ENCODE results near the gene ZNF558. TPM values are rescaled to one million over a fixed set of nuclear protein-coding genes. Genes with fewer than 3 reads are reported as not detected.

The ZNF558 gene
- total RNA-seq = 10 to 100 TPM in 5 of 6 donors, 1 to 10 TPM in 1; 8.7 to 26.3 (median 12.3) TPM
- polyA plus RNA-seq = 10 to 100 TPM; 11.1 to 18.9 TPM

- no peaks in the 10 kb centered on the region for H3K27me3 ChIP-seq
- H3K4me3 ChIP-seq = peak within 1 kb of the TSS; percentile 76 to 86 (median 79)
- peaks cover 0 to 5% (median 0%) of the 10 kb centered on the region in 3 donors for H3K4me1 ChIP-seq
- intact Hi-C loops (cut with DNase I) = no loop called here
- peak; percentile 97 for FAIRE-seq
- TF ChIP-seq CTCF (IDR thresholded peaks at IDR 0.05) = no peak
- peak within 1 kb of the TSS; percentile 83 to 95 (median 89) for H3K27ac ChIP-seq
- 0 to 1% methylated on average over 66 to 78 of the region's 78 CpGs for WGBS, 2 donors
- no peaks in the 10 kb centered on the region for H3K36me3 ChIP-seq
- DNase-seq = peak; percentile 97 to 99 (median 99)
- ATAC-seq = peak; percentile 90 to 97 (median 91)
- no peaks in the 10 kb centered on the region for H3K9me3 ChIP-seq
Measured at GRCh38 chr19:8832132-8833021, at the start of gene ZNF558, which contains the start of gene MBD3L1. TSS of gene ZNF558 (minus strand) at chr19:8832304. CDS start at chr19:8822659, 9,645 bp downstream. TSS of gene MBD3L1 (plus strand) at chr19:8832377. CDS start at chr19:8842679, 10,302 bp downstream.

- Histone ChIP-seq H3K9me3 (no peaks in the 10 kb centered on the region), H3K36me3 (no peaks in the 10 kb centered on the region), H3K4me3 (no peak overlapping the region), H3K27me3 (no peaks in the 10 kb centered on the region), H3K4me1 (no peaks in the 10 kb centered on the region), H3K27ac (no peak overlapping the region)
- intact Hi-C loops (cut with DNase I) = no loop called here
- no peak for DNase-seq
- TF ChIP-seq CTCF (IDR thresholded peaks at IDR 0.05) = no peak
- no peak for ATAC-seq
- no peak for FAIRE-seq
Measured at GRCh38 chr19:8881512-8881911, 49.4 kb upstream of the ZNF558 start.

- Histone ChIP-seq H3K27me3 (no peaks in the 10 kb centered on the region), H3K9me3 (no peaks in the 10 kb centered on the region), H3K4me1 (no peaks in the 10 kb centered on the region), H3K36me3 (no peaks in the 10 kb centered on the region), H3K4me3 (no peak overlapping the region), H3K27ac (no peak overlapping the region)
- DNase-seq = no peak
- no peak for TF ChIP-seq CTCF (IDR thresholded peaks at IDR 0.05)
- intact Hi-C loops (cut with DNase I) = no loop called here
- no peak for FAIRE-seq
- 58 to 63% methylated on average over 2 of the region's 2 CpGs for WGBS, 2 donors
- no peak for ATAC-seq
Measured at GRCh38 chr19:8880868-8881488, 48.9 kb upstream of the ZNF558 start.

- H3K4me1 ChIP-seq = no peaks in the 10 kb centered on the region
- DNase-seq (no peak), ATAC-seq (no peak), FAIRE-seq (no peak)
- intact Hi-C loops (cut with DNase I) = no loop called here
- H3K9me3 ChIP-seq = no peaks in the 10 kb centered on the region
- 11 to 25% methylated on average over 6 of the region's 6 CpGs for WGBS, 2 donors
- H3K4me3 ChIP-seq = no peak overlapping the region
- TF ChIP-seq CTCF (IDR thresholded peaks at IDR 0.05) = no peak
- no peak overlapping the region for H3K27ac ChIP-seq
- no peaks in the 10 kb centered on the region for H3K36me3 ChIP-seq
- no peaks in the 10 kb centered on the region for H3K27me3 ChIP-seq
Measured at GRCh38 chr19:8877854-8878705, 46.0 kb upstream of the ZNF558 start.
